Measurements from ENCODE around the gene GULP1.
"Not testable (repeated sequence)": the region's sequence is repeated elsewhere in the genome, so short reads cannot be mapped to it uniquely, and the experiment has no call there.

Gene GULP1, protein sequence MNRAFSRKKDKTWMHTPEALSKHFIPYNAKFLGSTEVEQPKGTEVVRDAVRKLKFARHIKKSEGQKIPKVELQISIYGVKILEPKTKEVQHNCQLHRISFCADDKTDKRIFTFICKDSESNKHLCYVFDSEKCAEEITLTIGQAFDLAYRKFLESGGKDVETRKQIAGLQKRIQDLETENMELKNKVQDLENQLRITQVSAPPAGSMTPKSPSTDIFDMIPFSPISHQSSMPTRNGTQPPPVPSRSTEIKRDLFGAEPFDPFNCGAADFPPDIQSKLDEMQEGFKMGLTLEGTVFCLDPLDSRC

DNA sequence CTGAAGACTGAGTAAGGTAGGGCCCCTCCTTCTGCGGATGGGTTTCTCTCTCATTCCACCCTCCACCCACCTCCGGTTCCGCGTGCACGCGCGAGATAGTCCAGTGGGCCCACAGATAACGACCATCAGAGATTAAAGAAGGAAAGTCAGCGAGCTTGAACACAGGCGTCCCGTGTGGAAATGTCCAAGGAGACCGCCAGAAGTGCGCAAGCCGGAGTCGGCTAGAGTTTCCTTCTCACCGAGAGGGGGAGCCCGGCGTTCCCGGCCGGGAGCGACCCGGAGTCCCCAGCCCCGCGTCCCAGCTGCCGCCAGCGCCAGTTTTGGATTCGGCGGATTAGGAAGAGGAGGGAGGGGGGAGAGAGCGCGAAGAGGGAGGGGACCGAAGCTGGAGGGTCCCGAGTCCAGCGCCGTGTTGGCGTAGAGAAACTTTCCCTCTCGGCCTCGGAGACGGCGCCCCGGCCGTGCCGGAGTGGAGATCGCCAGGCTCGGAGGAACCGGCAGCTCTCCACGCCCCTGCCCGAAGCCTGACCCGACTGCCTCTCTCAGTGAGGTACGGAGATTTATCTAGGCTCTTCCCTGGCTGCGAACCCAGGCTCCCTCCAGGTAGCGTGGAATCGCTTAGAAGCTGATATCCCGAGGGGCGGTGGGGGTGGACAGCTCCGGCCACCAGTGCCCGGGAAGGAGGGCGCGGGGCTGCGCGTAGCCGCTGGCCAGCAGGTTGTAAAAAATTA lies at the start of gene GULP1:
TSS of gene GULP1 (plus strand) at position 258 of the 731 bp plus-strand sequence. CDS start 185,829 bp downstream, outside the sequence.
- peak; percentile 31 to 80 for DNase-seq

DNA sequence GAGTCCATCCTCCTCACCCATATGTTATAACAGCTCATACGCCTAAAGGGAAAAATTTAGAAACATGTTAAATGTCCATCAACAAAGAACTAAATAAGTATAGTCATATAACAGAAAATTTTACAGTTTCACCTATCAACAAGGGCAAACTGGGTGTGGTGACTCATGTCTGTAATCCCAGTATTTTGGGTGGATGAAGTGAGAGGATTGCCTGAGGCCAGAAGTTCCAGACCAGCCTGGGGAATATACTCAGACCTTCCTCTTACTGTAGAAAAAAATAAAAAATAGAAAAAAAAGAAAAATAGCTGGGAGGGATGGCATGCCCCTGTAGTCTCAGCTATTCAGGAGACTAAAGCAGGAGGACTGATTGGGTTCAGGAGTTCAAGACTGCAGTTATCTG lies 48.3 kb upstream of the GULP1 start:
- DNase-seq: no peak

DNA sequence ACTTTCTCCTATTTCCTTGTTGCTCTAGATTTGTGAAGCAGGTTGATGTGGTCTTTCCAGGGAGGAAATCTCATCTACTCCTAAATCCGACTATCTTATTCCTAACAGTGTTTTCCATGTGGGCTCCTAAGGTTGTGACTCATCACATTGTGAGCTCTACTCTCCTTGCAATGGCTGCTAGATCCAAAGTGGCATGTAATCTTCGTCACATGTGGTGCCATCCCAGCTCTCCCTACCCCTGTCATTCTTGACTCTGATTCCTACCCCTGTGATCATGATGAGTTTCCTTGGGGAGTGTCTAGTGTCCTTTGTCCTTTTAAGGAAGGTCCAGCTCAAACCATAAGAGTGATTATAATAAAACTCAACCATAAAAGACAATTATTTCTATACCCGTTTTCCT lies 47.3 kb upstream of the GULP1 start:
- DNase-seq: no peak

DNA sequence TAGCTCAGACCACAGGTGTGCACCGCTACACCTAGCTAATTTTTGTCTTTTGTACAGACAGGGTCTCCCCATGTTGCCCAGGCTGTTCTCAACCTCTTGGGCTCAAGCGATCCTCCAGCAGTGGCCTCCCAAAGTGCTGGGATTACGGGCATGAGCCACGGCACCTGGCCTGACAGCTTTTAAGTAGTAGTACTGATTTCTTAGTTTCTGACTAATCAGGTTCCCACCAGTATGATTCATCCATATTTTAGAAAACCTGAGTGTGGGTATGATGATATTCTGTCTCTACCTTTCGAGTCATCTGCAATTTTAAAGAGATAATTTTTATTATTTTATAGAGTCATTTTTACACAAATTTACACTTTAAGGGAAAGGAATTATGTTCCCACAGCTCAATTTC lies 46.4 kb upstream of the GULP1 start:
- DNase-seq: no peak

DNA sequence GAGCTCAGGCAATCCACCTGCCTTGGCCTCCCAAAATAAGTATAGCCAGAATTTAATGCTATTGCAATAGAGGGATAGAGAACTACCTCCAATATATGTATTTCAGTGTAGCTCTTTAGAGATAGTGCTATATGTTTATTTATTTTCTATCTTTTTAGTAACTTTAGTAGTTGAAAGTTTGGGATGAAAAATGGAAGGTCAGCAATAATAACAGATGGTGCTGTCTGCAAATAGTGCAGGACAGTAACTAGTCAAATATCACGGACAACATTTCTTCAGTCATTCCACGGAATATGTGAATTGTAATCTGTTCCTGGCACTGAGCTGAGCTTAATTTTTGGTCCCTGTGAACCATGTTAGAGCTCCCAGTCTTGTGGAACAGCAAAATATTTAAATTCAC lies 43.2 kb upstream of the GULP1 start:
- DNase-seq: no peak

DNA sequence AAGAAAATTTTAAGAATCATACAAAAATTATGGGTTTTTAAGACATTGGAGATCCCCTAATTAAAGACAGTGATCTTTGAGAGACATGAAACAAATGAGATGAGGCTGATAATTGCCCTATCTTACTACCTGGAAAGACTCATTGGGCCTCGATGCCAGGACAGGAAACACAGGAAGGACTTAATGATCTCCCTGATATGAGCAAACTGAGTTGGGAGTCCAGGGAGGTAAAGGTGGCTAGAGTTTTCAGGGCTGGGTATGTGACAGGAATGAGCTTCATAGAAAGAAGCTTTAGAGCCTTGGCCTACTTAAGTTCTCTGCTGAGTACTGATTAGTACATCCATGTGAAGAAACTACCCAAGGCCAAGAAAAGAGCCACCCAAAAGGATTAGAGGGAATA lies 40.6 kb upstream of the GULP1 start:
- DNase-seq: no peak

DNA sequence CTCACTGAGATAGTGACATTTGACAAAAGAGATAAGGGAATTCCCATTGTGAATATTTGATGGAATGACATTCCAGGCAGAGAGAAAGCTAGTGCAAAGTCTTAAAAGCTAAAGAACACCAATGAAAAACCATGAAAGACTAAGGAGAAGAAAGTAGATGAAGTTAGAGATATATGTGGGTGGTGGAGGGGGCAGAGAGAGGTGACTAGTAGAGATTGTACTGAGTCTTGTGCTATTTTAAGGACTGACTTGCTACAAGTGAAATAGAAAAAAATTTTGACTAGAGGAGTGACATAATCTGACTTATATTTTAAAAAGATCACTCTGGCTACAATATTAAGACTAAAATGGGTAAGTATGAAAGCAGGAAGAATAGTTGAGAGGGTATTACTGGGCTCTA lies 35.3 kb upstream of the GULP1 start:
- DNase-seq: no peak

DNA sequence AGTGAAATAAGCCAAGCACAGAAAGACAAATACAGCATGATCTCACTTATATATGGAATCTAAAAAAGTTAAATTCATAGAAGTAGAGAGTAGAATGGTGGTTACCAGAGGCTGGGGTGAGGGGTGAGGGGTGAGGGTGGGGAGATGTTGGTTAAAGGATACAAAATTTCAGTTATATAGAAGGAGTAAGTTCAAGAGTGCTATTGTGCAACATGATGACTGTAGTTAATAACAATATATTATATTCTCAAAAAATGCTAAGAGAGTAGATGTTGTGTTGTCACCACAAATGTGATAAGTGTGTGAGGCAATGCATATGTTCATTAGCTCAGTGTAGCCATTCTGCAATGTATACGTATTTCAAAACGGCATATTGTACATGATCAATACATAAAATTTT lies 26.4 kb upstream of the GULP1 start:
- DNase-seq: no peak

DNA sequence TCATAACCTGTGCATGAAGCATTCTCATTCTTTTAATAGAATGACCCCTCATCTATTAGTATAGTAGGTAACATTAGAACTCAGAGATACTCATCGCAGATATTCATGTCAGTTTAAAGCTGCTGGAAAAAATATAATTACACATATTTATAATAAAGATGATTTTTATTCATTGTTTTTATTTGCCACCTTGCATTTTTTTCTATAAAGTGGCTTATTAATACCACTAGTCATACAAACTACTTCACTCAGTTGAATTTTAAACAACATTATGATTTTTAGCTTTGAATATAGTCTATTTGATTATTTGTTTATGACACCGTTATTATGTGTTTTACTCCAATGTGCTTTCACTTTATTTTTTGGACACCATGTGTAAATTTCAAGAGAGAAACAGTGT lies 23.9 kb upstream of the GULP1 start:
- no peak for DNase-seq

DNA sequence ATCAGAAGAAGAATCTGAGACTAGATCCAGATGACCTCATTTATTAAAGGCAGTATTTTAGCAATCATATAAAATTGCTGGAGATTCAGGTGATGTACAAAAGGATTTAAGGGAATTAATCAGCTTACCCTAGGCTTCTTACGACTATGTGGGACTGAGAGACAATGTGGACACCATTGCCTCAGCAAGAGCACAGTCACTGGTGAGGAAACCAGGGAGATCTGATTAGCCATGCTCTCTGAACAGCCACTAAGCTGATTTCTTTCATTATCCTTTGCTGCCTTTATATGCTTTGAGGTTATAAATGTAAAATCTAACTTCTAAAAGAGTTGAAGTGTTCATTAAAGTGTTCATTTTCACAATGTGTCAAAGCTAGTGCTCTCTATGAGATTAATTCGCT lies 22.7 kb upstream of the GULP1 start:
- no peak for DNase-seq

DNA sequence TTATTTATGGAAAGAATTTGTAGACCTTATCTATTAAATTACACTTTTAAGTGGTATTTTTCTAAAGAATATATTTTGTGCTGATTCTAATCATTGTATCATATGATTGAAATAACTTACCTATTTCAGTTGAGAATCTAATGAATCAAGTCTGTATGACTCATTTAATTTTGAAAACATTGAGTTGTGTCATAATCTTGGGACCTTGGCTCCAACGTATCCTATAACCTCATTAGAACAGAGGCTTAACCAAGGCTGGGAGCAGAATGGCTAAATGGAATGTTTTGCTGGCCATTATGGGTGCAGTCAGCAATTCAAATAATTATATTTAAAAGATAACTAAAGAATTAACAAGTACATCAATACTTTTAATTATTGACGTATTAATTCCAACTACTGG lies 19.6 kb upstream of the GULP1 start:
- no peak for DNase-seq

DNA sequence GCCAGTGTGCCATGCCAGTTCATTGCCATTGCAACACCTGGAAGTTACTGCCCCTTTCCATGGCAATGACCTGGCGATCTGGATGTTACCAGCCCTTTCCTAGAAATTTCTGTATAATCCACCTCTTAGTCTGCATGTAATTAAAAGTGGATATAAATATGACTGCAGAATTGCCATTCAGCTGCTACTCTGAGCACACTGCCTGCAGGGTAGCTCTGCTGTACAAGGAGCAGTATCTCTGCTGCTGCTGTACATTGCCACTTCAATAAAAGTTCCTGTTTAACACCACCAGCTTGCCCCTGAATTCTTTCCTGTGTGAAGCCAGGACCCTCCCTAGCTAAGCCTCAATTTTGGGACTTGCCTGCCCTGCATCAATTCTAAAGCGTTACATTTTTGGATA lies 17.4 kb upstream of the GULP1 start:
- DNase-seq: no peak

DNA sequence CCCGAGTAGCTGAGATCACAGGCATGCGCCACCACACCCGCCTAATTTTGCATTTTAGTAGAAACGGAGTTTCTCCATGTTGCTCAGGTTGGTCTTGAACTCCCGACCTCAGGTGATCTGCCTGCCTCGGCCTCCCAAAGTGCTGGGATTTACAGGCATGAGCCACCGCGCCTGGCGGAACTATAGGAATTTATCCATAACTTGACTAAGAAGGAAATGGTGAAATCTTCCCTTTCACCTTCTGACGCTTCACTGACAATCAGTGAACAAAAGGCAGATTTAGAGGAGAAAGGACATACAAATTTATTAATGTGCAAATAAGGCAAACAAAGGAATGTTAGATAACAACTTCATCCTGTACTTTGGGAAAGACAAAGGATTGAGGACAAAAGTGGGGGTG lies 15.4 kb upstream of the GULP1 start:
- no peak for DNase-seq

DNA sequence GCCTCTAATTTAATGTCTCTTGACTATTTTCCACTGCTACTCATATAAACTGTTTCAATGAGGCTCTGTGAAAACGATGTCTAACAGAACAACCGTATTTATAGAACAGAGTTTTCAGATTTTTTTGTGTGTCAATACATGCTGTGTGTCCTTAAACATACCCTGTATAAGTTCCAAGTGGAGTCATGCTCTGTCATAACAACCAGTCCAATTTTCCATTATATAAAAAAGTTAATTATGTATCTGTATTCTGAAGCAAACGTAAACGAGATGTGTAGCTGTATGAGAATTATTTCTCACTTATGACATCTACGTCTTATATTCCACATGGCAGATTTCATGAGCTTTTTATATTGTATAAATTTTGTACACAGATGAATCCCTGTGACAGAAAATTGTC lies 13.9 kb upstream of the GULP1 start:
- DNase-seq: no peak

DNA sequence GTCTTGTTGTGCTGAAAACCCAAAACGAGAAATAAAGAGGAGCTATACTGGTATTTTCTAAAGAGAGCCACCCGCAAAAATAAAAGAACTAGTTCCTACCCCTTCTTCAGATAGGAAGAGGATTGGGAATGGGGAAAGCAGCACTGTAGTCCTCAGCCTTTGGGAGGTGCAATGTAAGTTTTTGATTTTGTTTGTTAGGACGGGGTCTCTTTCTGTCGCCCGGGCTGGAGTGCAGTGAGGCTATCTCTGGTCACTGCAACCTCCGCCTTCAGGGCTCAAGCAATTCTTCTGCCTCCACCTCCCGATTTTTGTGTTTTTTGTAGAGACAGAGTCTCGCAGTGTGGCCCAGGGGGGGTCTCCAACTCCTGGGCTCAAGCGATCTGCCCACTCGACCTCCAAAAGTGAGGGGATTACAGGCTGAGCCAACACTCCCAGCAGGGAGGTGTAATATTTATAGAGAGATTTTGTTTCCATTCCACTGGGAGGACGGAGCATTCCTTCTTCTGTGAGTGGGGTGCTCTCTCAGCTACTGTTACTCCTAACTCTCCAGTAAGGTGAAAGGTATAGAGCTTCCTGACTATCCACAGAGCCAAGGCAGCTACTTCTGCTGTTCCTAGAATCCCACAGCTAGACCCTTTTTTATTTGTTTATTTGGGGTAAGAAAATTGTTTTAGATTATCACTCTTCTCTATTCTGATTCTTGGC lies 13.1 kb upstream of the GULP1 start:
- no peak for DNase-seq

DNA sequence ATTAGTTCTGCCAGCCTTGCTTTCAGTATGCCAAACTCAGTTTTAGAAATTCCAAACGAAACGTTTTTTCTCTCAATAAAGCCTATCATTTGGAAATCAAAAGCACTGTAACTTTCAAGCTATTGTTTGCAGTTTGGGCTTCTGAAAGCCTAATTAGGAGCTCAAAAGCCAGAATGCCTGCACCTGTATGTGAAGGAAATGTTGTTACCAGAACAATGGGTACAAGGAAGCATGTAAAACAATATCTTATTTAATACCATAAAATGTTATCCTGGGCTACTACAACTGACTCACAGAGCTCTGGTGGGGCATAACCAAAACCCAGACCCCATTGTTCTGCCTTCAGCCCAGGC lies 12.6 kb upstream of the GULP1 start:
- DNase-seq: no peak

DNA sequence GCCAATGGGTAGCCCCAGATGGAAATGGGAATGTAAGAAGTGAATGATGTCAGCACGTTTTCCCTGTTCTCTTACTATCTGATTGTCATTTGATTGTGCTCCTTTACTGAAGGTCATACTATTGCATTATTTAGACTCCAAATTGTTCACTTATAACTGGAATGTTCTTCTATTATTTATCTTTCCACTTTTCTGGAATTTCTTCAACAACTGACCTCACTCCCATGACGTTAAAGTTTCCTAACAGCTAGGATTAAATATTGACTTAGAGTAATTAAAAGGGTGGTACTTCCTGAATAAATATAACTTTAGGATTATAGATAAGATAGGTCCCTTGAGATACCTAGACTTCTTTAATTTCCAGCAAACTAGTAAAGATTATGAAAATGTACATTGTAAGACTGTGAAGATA lies 10.9 kb upstream of the GULP1 start:
- DNase-seq: no peak

DNA sequence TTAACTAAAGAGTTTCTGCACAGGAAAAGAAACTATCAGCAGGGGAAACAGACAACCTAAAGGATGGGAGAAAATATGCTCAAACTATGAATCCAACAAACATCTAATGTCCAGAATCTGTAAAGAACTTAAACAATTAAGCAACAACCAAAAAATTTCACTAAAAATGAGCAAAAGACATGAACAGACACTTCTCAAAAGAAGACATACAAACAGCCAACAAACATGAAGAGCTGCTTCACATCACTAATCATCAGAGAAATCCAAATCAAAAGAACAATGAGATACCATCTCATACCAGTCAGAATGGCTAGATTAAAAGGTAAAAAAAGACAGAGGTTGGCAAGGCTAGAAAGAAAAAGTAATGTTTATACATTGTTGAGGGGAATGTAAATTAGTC lies 8.8 kb upstream of the GULP1 start:
- no peak for DNase-seq

DNA sequence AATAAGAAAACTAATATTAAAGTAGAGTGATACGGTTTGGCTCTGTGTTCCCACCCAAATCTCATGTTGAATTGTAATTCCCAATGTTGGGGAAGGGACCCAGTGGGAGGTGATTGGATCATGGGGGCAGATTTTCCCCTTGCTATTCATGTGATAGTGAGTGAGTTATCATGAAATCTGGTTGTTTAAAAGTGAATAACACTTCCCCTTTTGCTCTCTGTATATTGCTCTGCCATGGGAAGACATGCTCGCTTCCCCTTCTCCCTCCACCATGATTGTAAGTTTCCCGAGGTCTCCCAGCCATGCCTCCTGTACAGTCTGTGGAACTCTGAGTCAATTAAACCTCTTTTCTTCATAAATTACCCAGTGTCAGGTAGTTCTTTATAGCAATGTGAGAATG lies 7.4 kb upstream of the GULP1 start:
- DNase-seq: not testable (repeated sequence)

DNA sequence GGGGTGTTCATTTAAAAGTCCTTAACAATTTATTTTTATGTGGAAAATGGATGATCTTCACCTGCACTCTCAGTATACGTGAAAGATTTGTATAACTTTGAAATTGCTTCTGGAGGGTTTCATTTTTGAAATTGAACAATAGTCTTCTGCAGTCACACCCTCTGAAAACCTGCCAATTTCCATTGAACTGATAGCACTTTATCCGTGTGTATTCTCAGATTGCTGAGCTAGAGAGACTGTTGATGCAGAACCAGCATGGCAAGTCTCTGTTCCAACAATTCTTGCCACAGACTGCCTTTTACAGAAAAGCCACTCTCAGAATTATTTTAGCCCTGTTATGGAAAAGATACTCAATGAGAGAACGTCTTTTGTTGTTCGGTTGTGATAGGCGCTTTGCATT lies 6.6 kb upstream of the GULP1 start:
- DNase-seq: no peak

DNA sequence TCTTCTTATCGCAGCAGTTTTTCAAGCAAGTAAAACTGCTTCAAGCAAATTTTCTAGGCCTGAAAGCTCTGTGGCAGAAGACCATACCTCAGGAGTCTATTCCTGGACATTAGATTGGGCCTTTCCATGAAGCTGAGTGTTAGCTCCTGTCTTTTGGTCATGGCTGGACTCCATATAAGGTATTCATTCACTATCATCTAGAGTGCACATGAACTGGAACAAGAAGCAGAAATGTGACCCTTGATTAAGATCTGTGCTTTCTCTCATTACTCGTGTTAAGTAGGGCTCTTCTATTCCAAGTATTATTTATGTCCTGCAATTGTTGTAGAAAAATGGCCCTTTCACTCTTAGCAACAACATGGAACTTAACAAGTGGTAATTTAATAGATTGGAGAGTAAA lies 5.9 kb upstream of the GULP1 start:
- no peak for DNase-seq

DNA sequence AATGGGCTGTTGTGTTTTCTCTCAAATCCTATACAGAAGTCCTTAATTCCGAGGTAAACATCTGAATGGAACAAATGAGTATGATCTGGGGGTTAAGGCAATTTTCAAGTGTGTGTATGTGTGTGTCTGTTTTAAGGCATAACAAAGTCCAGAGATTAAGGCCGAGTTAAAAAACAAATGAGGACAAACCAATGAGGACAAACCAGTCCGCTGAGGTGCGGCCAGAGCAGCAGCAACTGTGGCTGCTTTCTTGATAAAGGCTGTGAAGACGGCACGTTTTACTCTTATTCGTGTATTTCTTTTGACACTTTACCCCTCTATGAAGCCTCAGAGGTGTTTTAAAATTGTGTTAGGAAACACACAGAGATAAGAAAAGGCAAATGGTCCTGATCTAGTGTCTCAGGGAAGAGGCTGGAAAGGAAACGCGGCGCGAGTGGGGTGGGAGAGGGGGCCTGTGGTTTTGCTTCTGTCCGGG lies 495 bp upstream of the GULP1 start:
- peak in 1 of 2 experiments; percentile 21 for DNase-seq

DNA sequence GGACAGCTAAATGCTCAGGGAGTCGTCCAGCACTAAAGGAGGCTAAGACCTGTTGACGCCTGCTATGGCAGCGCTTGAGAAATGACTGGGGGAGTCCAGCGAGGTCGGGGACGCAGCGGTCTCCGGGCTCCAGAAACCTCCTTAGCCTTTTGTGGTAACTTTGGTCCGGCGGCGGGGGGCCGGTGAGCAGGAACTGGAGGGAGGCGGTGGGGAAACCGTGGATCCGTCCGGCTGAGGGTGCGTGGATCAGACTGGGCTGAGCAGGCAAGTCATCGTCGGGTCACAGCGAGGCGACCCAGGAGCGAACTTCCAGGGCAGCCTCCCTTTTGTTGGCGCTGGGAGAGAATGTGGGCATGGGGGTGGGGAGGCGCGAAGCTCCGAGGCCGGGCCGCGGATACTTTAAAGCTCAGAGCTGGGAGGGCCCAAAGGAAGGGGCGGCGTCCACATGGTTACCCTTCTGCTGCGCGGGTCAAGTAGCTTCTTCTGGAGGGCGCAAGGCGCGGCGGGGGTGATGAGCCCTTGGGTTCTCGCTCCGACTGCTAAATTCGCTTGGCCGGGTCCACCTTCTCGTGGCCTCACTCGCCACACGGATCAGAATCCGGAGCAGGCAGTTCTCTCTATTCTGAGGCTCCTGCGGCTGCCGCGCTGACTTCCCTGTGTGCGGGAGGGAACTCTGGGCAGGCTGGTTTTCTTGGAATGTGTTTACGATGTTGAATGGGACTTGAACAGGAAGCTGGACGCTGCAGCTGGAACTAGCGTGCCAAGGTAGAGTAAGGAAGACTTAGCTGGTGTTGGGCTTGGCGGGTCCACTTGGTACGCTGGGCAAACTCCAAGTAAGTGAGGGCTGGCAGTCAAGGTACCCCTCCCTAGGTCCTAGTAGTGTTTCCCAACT lies 920 bp downstream of the GULP1 start:
- peak in 1 of 2 experiments; percentile 53 for DNase-seq

All from NCI-H526 (cell line).